Osteoblast (primary cell): Measurements from ENCODE around the gene DAB2IP. TPM values are rescaled to one million over a fixed set of nuclear protein-coding genes. Genes with fewer than 3 reads are reported as not detected.
A peak's percentile ranks its signal among the peaks of the same experiment; 100 is the strongest.

Experiments used
- DNase-seq: peaks from one replicate; pipeline ENCODE4 v3.0.0; 2011; ENCODE audit warnings: low spot score, mixed read lengths; ENCODE audit not compliant: insufficient read length; ENCODE audit errors: missing footprints
- H2AFZ ChIP-seq: 2 replicates; pipeline ENCODE4 v1.6.0; 2011; ENCODE audit warnings: mild to moderate bottlenecking, low read length
- H3K27ac ChIP-seq: 2 replicates; pipeline ENCODE4 v1.5.1; 2011; ENCODE audit warnings: mild to moderate bottlenecking, low read depth, low read length, moderate library complexity
- H3K27me3 ChIP-seq: 2 replicates; pipeline ENCODE4 v1.6.0; 2012; ENCODE audit warnings: mild to moderate bottlenecking, control low read depth, inconsistent platforms, low read length, moderate library complexity; ENCODE audit not compliant: insufficient read depth
- H3K36me3 ChIP-seq: 2 replicates; pipeline ENCODE4 v1.5.1; 2011; ENCODE audit warnings: mild to moderate bottlenecking, low read length, control low read depth, moderate library complexity; ENCODE audit not compliant: insufficient read depth
- H3K4me1 ChIP-seq: 2 replicates; pipeline ENCODE4 v1.5.1; 2011; ENCODE audit warnings: mild to moderate bottlenecking, low read length, control low read depth, moderate library complexity; ENCODE audit not compliant: insufficient read depth
- H3K4me2 ChIP-seq: 2 replicates; pipeline ENCODE4 v1.6.0; 2011; ENCODE audit warnings: mild to moderate bottlenecking, low read length; ENCODE audit not compliant: insufficient read depth
- H3K4me3 ChIP-seq: fragments of 200-600 bp; sonication (generic); 3 replicates; pipeline ENCODE4 v1.5.1; 2012; ENCODE audit warnings: mild to moderate bottlenecking, low read length, inconsistent platforms; ENCODE audit not compliant: insufficient read depth
- H3K79me2 ChIP-seq: 2 replicates; pipeline ENCODE4 v1.6.0; 2012; ENCODE audit warnings: mild to moderate bottlenecking, low read length, control low read depth, inconsistent platforms; ENCODE audit not compliant: insufficient read depth
- H3K9me3 ChIP-seq: 2 replicates; pipeline ENCODE4 v1.5.1; 2011; ENCODE audit warnings: low read depth, low read length, control low read depth
- H4K20me1 ChIP-seq: 2 replicates; pipeline ENCODE4 v1.6.0; 2012; ENCODE audit warnings: mild to moderate bottlenecking, low read length, control low read depth; ENCODE audit not compliant: insufficient read depth
- total RNA-seq: library from RNA; depleted of rRNA; stranded (reverse); fragments of >200 nt; gene quantifications from 2 replicates; pipeline ENCODE4 v1.2.3, GENCODE V29; 2012
- TF ChIP-seq, protein P1 (sequence below): IDR thresholded peaks from 2 replicates; pipeline ENCODE4 v1.5.1; 2011; ENCODE audit warnings: mild to moderate bottlenecking, low read depth, low read length, moderate library complexity; ENCODE audit errors: extremely low read depth

The DAB2IP gene
- total RNA-seq, 1 donor: 60.8 TPM

DNA sequence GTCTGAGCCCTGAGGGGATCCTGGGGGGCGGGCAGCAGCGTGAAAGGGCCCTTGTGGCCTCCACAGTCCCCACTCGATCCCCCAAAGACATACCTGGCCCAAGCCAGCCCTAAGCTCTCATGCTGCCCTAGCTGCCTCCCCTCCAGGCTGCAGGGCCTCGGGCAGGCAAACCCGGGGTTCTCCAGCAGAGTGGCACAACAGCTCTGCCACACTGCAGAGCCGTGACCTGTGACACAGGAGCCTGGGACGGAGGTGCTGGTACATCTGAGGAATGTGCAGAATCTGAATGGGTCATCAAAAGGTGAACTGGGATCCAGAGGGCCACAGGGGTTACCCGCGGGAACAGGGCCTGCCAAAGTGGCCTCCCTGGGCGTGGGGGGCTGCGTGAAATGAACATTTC lies 163.2 kb downstream of the DAB2IP start:
- Histone ChIP-seq H3K4me3 (no peak overlapping the region), H4K20me1 (no peaks in the 10 kb centered on the region), H3K4me2 (no peak overlapping the region), H3K79me2 (no peaks in the 10 kb centered on the region), H3K36me3 (no peaks in the 10 kb centered on the region), H3K27me3 (no peaks in the 10 kb centered on the region), H3K9me3 (no peaks in the 10 kb centered on the region), H2AFZ (no peak overlapping the region), H3K4me1 (peaks cover under 1% of the 10 kb centered on the region), H3K27ac (no peak overlapping the region)
- TF ChIP-seq, protein P1, sequence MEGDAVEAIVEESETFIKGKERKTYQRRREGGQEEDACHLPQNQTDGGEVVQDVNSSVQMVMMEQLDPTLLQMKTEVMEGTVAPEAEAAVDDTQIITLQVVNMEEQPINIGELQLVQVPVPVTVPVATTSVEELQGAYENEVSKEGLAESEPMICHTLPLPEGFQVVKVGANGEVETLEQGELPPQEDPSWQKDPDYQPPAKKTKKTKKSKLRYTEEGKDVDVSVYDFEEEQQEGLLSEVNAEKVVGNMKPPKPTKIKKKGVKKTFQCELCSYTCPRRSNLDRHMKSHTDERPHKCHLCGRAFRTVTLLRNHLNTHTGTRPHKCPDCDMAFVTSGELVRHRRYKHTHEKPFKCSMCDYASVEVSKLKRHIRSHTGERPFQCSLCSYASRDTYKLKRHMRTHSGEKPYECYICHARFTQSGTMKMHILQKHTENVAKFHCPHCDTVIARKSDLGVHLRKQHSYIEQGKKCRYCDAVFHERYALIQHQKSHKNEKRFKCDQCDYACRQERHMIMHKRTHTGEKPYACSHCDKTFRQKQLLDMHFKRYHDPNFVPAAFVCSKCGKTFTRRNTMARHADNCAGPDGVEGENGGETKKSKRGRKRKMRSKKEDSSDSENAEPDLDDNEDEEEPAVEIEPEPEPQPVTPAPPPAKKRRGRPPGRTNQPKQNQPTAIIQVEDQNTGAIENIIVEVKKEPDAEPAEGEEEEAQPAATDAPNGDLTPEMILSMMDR: no peak
- peak; percentile 49 for DNase-seq

DNA sequence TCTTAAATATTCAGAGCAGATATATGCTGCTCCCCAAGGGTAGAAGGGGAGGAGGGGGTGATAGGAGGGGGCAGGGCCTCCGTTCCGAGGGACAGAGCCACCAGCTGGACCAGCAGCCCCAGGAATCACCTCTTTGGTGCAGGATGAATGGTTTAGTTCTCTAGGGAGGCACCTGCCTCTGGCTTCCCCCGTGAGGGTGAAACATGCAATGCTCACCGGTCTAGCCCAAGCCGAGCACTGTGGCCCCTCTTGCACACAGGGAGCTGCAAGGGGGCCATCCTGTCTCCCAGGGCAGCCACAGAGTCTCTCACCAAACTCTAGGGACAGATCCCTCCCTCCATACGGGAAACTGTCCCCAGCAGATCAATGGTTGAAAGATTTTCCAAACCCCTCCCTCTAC lies 163.7 kb downstream of the DAB2IP start:
- Histone ChIP-seq H3K9me3 (no peaks in the 10 kb centered on the region), H3K27ac (no peak overlapping the region), H3K4me1 (peaks cover 2% of the 10 kb centered on the region), H3K4me2 (no peak overlapping the region), H3K27me3 (no peaks in the 10 kb centered on the region), H4K20me1 (no peaks in the 10 kb centered on the region), H2AFZ (no peak overlapping the region), H3K79me2 (no peaks in the 10 kb centered on the region), H3K4me3 (no peak overlapping the region), H3K36me3 (no peaks in the 10 kb centered on the region)
- peak; percentile 41 for DNase-seq
- TF ChIP-seq, protein P1: no peak

DNA sequence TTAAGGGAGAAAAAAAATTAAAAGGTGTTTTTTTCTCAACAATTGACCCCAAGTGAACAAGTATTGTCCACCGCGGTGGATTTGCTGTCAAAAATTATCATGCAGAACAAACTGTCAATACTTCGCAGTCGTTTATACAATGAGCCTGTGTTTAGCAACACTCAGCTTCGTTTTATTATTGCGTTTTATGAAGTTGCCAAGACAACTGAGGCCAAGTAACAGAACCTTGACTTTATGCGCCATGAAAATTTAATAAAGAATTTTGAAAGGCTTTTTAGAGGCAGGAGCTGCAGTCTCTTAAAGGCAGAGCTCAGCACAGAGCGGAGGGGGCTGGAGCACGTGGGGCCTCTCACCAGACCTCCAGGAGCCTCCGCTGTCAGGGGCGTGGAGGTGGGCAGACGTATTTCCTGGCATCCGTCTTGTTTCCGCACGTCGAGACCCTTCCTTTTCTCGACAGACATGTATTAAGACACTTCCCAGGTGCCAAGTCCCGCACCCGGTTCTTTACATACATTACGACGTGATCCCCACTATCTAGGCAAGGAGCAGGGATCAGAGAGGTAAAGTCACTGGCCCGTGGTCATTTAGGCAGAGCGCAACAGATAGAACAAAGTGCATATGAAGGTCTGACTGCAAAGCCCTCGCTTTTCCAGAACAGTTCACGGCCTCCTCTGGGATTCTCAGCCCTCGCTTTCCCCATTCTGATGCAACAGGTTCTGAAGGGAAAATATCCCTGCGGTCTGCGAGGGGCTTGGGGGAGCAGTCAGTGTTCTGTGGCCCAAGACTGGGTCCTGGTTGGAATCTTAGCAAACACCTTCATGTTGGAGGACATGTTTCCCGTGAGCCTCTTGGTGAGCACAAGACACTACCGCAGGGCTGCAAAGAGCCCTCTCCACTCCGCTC lies 164.4 kb downstream of the DAB2IP start:
- TF ChIP-seq, protein P1: no peak
- Histone ChIP-seq H3K79me2 (no peaks in the 10 kb centered on the region), H3K36me3 (no peaks in the 10 kb centered on the region), H4K20me1 (no peaks in the 10 kb centered on the region), H3K4me2 (no peak overlapping the region), H3K4me3 (no peak overlapping the region), H3K27me3 (no peaks in the 10 kb centered on the region), H2AFZ (no peak overlapping the region), H3K4me1 (peaks cover 2% of the 10 kb centered on the region), H3K9me3 (no peaks in the 10 kb centered on the region), H3K27ac (no peak overlapping the region)
- peak; percentile 75 for DNase-seq

DNA sequence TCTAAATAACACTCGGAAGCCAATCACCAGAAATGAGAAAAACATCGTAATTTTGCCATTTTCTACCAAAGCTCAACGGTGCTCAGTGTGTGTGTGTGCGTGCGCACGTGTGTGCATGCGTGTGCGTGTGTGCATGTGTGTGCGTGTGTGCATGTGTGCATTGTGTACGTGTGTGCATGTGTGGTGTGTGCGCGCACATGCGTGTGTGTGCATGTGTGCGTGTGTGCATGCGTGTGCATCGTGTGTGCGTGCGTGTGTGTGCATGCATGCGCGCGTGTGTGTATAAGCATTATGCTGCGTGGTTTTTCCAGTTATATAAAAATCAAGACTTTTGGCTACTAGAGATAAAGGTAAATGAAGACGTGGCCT lies 165.0 kb downstream of the DAB2IP start:
- H4K20me1 ChIP-seq: no peaks in the 10 kb centered on the region
- H2AFZ ChIP-seq: no peak overlapping the region
- no peak overlapping the region for H3K4me3 ChIP-seq
- no peak overlapping the region for H3K4me2 ChIP-seq
- H3K9me3 ChIP-seq: no peaks in the 10 kb centered on the region
- no peaks in the 10 kb centered on the region for H3K36me3 ChIP-seq
- DNase-seq: no peak
- H3K27me3 ChIP-seq: no peaks in the 10 kb centered on the region
- H3K4me1 ChIP-seq: peaks cover 2% of the 10 kb centered on the region
- no peak overlapping the region for H3K27ac ChIP-seq
- H3K79me2 ChIP-seq: no peaks in the 10 kb centered on the region
- TF ChIP-seq, protein P1: no peak
